Colonic mucosa (tissue), 4 donors: Measurements from ENCODE around the gene EVC. TPM values are rescaled to one million over a fixed set of nuclear protein-coding genes. Genes with fewer than 3 reads are reported as not detected.

Experiments
- DNase-seq: peaks from one replicate; pipeline ENCODE4 v3.0.0-alpha.2; 2020
- H3K27ac ChIP-seq: fragments of 200-600 bp; one replicate; pipeline ENCODE4 v1.8.0; 2021
- H3K27me3 ChIP-seq: fragments of 200-600 bp; one replicate; pipeline ENCODE4 v1.8.0; 2021
- H3K36me3 ChIP-seq: fragments of 200-600 bp; one replicate; pipeline ENCODE4 v1.8.0; 2021
- H3K4me1 ChIP-seq: fragments of 200-600 bp; one replicate; pipeline ENCODE4 v1.8.0; 2021; ENCODE audit warnings: mild to moderate bottlenecking
- H3K4me3 ChIP-seq: fragments of 200-600 bp; one replicate; pipeline ENCODE4 v1.8.0; 2021
- H3K9ac ChIP-seq, 2 donors: one replicate each; pipeline ENCODE4 v1.7.0; 2013; ENCODE audit warnings: control low read depth in 2 of 2, low read depth in 2 of 2, low read length in 2 of 2
- H3K9me3 ChIP-seq: fragments of 200-600 bp; one replicate; pipeline ENCODE4 v1.8.0; 2021
- intact Hi-C: fragments of 100-400 bp; cut with DNase I; formaldehyde crosslinking; loops from one replicate; pipeline ENCODE4 v1.14.1; 2022
- total RNA-seq, 2 donors: library from RNA; stranded (reverse); fragmentation: NEBNext Ultra II Directional in 1 of 2; extraction: Animal tissue kit (Norgen Biotek cat#: 25700) in 1 of 2; gene quantifications; one replicate each; pipeline ENCODE4 v1.2.1, GENCODE V29; 2021
- TF ChIP-seq, protein P1 (sequence below): fragments of 200-600 bp; IDR thresholded peaks from one replicate; pipeline ENCODE4 v1.8.0; 2022; ENCODE audit warnings: antibody characterized with exemption, mild to moderate bottlenecking
- donor health status: healthy.
- donor health status: DM: no; HTN: no; CAD: no.
- donor health status: DM: no; HTN: no; CAD: no.

Gene EVC
- total RNA-seq, 2 donors from 2014 or later: 1.1 to 4.1 TPM

GRCh38 chr4:5730993-5731990, 20.3 kb downstream of the EVC start:
- Histone ChIP-seq H3K27ac (no peak overlapping the region), H3K36me3 (no peaks in the 10 kb centered on the region)
- TF ChIP-seq, protein P1, sequence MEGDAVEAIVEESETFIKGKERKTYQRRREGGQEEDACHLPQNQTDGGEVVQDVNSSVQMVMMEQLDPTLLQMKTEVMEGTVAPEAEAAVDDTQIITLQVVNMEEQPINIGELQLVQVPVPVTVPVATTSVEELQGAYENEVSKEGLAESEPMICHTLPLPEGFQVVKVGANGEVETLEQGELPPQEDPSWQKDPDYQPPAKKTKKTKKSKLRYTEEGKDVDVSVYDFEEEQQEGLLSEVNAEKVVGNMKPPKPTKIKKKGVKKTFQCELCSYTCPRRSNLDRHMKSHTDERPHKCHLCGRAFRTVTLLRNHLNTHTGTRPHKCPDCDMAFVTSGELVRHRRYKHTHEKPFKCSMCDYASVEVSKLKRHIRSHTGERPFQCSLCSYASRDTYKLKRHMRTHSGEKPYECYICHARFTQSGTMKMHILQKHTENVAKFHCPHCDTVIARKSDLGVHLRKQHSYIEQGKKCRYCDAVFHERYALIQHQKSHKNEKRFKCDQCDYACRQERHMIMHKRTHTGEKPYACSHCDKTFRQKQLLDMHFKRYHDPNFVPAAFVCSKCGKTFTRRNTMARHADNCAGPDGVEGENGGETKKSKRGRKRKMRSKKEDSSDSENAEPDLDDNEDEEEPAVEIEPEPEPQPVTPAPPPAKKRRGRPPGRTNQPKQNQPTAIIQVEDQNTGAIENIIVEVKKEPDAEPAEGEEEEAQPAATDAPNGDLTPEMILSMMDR: no peak

DNA sequence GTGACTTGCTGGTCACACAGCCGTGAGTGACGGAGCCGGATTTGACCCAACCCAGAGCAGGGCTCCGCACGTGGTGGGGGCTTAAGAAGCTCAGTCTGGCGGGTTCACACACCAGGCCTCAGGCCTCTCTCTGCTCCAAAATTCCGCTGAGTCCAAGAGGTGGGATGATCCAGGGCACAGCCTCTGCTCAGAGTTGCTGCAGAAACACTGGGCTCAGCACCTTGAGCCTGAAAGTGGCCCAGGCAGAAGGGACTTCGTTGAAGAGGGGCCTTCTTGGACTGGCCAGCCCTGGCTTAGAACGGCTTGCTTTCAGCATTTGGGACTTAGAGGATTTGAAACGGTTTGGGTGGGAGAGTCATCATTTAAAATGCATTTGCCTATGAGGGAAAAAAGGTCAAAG, 21.2 kb downstream of the EVC start:
- TF ChIP-seq, protein P1: no peak
- no peak overlapping the region for H3K4me3 ChIP-seq
- no peaks in the 10 kb centered on the region for H3K9me3 ChIP-seq
- H3K36me3 ChIP-seq: no peaks in the 10 kb centered on the region
- no peak for DNase-seq
- no peaks in the 10 kb centered on the region for H3K27me3 ChIP-seq
- intact Hi-C loops: no loop called here
- H3K9ac ChIP-seq: no peak overlapping the region
- H3K4me1 ChIP-seq: no peaks in the 10 kb centered on the region
- H3K27ac ChIP-seq: no peak overlapping the region

More at GRCh38 chr4:5730993-5731990, 20.3 kb downstream of the EVC start:
- H3K4me1 ChIP-seq: no peaks in the 10 kb centered on the region
- H3K9ac ChIP-seq: no peak overlapping the region
- DNase-seq: no peak
- no peaks in the 10 kb centered on the region for H3K9me3 ChIP-seq
- intact Hi-C loops: no loop called here
- H3K27me3 ChIP-seq: no peaks in the 10 kb centered on the region
- no peak overlapping the region for H3K4me3 ChIP-seq

DNA sequence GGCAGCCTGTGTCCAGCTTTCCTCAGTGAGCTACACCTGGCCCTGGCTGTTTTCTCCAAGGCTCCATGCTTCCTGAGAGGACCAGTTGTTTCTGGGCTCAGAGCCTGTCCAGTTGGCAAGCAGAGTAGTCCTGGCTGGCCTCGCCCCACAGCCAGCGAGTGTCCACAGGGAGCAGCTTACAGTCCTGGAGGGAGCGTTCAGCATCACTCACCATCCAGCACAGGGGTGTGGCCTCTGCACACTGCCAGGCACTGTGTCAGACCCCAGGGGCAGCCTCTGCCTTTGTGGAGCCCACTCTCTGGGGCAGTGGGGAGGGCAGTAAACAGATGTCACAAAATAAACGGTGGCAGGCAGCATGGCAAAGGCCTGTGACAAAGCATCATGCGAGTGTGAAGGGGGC, 23.9 kb downstream of the EVC start:
- TF ChIP-seq, protein P1: no peak
- no peaks in the 10 kb centered on the region for H3K4me1 ChIP-seq
- intact Hi-C loops: no loop called here

GRCh38 chr4:5735463-5735862, 24.5 kb downstream of the EVC start:
- Histone ChIP-seq H3K27me3 (no peaks in the 10 kb centered on the region), H3K9ac (no peak overlapping the region), H3K9me3 (no peaks in the 10 kb centered on the region), H3K36me3 (no peaks in the 10 kb centered on the region), H3K4me3 (no peak overlapping the region), H3K4me1 (no peaks in the 10 kb centered on the region), H3K27ac (no peak overlapping the region)
- no peak for DNase-seq
- intact Hi-C loops: no loop called here
- TF ChIP-seq, protein P1: no peak

More for the DNA sequence above, 23.9 kb downstream of the EVC start:
- no peaks in the 10 kb centered on the region for H3K9me3 ChIP-seq
- no peak overlapping the region for H3K4me3 ChIP-seq
- DNase-seq: no peak
- no peak overlapping the region for H3K27ac ChIP-seq
- H3K36me3 ChIP-seq: no peaks in the 10 kb centered on the region
- no peak overlapping the region for H3K9ac ChIP-seq
- no peaks in the 10 kb centered on the region for H3K27me3 ChIP-seq

DNA sequence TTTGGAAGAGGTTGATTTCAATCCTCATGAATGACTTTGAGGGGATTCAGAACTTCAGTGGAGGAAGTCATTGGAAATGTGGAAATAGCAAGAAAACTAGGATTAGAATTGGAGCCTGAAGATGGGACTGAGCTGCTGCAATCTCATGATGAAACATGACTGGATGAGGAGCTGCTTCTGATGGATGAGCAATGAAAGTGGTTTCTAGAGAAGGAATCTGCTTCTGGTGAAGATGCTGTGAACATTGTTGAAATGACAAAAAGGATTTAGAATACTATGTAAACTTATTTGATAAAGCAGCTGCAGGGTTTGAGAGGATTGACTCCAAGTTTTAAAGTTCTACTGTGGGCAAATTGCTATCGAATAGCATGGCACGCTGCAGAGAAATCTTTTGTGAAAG, 27.1 kb downstream of the EVC start:
- Histone ChIP-seq H3K4me1 (no peaks in the 10 kb centered on the region), H3K9me3 (no peaks in the 10 kb centered on the region), H3K27ac (no peak overlapping the region), H3K36me3 (no peaks in the 10 kb centered on the region), H3K27me3 (no peaks in the 10 kb centered on the region), H3K4me3 (no peak overlapping the region), H3K9ac (no peak overlapping the region)
- intact Hi-C loops: no loop called here
- DNase-seq: no peak
- TF ChIP-seq, protein P1: no peak
